ENCODE data around the gene SUGT1.

Gene SUGT1

DNA sequence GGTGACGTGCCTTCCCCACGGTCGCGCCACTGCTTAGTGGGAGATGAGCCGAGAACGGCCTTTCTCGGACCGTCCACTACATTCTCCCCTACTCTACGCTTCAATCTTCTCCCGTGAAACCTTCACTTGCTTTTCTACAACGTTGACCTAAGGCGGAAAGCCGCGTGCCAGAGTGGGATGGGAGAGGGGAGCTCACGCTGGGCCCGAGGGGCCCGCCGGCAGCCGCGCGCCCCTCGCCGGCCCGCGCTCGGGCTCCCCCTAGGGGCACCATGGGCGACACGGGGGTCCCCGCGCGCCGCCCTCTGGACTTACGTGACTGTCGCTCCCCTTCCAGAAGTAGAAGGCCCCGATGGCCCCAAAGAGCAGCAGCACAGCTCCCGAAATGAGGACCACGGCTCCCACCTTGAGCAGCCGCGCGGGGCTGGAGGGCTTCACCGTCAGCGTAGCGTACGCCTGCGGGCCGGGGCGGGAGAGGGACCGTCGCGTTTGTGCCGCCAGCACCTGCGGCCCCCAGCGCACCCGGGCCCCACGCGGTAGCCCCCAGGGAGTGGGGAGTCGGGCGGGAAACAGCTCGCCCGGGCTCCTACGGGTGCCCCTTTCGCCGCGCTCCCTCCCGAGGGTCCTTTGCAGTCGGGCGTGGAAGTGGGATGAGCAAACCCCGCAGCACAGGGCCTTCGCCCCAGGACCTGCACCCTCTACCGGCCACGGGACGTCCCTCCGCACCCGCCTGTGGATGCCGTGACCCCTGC is 86.3 kb downstream of the SUGT1 start:
- no peak for DNase-seq

DNA sequence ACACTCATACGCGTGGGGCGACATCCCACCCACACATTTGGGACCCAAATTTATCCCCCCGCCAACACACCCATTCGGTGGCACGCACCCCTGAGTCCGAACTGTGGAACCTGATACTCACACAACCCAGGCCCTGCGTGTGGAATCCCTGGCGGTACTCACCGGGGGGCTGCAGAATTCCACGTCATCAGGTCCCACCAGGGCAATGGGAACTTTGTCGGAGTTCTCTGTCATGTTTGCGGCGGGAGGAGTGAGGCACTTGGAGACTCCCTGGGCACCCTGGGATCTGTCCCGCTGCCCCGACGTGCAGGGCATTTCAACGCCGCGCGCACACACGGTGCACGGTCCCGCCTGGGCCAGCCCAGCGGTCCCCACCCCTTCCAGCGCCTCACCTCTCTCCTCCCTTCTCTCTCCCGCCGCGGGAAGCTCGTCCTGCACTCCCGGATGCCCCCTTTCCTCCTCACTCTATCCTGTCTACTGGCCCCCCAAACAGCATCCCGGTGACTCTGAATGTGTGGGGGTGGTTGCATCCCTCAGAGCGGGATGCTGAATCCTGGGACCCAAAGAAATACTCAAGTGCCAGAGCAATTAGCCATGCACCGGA is 86.9 kb downstream of the SUGT1 start, which contains the start of gene CNMD:
Gene CNMD (minus strand): TSS at position 353 of the 604 bp plus-strand sequence. CDS start 119 bp downstream, at position 234.
- DNase-seq: no peak

DNA sequence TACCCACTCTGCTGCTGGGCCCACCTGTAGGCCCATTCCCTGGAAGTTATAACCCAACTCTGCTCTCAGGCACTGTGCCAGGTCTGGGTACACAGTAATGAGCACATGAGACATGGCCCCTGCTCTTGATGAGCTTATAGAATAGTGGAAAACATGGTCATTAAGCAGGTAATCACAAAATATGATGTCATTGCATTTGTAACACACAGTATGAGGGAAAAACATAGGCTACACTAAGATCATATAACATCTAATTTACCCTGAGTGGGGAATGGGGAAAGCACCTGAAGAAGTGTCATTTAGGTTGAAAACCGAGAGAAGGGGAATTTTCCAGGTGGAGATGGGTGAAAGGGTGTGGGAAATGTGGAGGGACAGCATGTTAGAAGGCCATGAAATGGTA is 90.9 kb downstream of the SUGT1 start:
- DNase-seq: no peak

DNA sequence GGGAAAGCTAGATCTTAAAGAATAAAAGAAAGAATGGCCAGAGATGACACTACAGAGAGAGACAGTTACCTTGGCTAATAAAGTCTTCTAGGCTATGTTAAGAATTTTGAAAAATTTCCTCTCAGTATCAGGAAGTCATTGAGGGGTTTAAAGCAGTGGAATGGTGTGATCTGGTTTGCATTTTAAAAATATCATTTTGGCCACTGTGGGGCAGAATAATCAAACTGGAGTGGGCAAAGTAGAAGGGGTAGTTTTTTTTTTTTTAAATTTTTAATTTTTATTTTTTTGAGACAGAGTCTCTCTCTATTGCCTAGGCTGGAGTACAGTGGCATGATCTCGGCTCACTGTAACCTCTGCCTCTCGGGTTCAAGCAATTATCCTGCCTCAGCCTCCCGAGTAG is 91.4 kb downstream of the SUGT1 start:
- DNase-seq: no peak

DNA sequence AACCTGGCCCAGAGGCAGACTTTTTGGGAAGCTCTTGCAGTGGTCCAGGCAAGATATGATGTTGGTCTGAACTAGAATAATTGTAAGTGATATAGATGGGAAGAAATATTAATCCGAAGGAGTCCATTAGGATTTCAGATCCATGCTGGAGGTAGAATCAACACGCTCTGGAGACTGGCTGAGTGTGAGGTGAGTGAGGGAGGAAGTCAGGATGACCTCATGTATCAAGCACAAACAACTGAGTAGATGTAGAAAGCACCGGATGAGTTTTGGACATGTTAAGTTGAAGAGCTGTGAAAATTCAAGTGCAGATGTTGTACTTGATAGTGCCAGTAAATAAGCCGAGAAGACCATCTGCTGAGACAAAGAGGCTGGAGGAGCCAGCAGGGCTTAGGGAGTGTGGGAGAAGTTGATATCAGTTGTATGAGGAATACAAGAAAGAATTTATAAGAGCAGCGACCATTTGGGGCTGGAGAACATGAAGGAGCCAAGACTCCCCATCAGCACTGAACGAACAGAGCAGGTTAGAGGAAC is 92.3 kb downstream of the SUGT1 start:
- DNase-seq: no peak

DNA sequence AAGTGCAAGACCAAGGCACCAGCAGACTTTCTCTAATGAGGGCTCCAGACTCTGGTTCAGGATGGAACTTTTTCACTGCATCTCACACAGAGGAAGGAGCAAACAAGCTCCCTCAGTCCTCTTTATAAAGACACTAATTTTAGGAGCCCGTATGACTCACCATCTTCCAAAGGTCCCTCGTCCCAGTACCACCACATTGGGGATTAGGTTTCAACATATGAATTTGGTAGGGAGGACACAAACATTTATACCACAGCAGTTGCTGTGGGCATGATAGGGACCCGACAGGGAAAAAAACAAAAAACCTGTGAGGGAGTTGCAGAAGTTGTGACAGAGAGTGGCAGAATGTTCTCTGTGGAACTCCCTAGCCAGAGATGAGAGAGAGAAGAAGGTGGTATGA is 93.5 kb downstream of the SUGT1 start:
- no peak for DNase-seq

DNA sequence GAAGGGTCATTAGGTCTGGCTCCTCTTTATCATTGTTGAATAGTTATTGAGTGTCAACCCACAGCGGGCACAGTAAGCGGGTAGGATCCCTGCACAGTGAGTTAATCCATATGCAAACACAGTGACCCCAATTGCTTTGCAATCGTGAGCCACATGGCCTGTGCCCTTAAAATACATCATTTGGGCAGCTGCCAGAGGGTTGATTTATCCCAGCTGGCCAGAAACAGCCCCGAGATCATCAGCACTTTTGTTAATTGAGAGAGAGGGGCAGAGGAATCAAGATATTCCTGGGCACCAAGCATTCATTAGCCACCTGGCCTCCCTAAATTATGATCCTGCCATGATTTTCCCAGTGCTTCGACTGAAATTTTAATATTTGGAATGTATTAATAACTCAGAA is 96.8 kb downstream of the SUGT1 start:
- DNase-seq: no peak

Measured in fibroblast of upper back skin (primary cell).